Mesenchymal stem cell (in vitro differentiated cells and primary cell): Measurements from ENCODE around the gene RXRB.

Experiments used
- DNase-seq: peaks from one replicate; pipeline ENCODE4 v3.0.0-alpha.2; 2013
- H2AFZ ChIP-seq: one replicate; pipeline ENCODE4 v1.6.1; 2013; ENCODE audit warnings: low read depth, mild to moderate bottlenecking, control low read depth, inconsistent platforms, low read length, moderate library complexity
- H2AK5ac ChIP-seq: 2 replicates; pipeline ENCODE4 v1.6.1; 2013; ENCODE audit warnings: low read length, moderate library complexity, mild to moderate bottlenecking, inconsistent platforms; ENCODE audit not compliant: severe bottlenecking
- H2BK120ac ChIP-seq: one replicate; pipeline ENCODE4 v1.6.1; 2013; ENCODE audit warnings: low read depth, mild to moderate bottlenecking, inconsistent platforms, low read length, moderate library complexity
- H2BK12ac ChIP-seq, 2 experiments: one replicate each; pipeline ENCODE4 v1.6.1; 2013; ENCODE audit warnings: inconsistent platforms in 2 of 2, low read length in 2 of 2, mild to moderate bottlenecking in 2 of 2, moderate library complexity in 2 of 2, control low read depth in 1 of 2
- H2BK15ac ChIP-seq: one replicate; pipeline ENCODE4 v1.6.1; 2013; ENCODE audit warnings: mild to moderate bottlenecking, low read depth, inconsistent platforms; ENCODE audit not compliant: poor library complexity, severe bottlenecking
- H2BK5ac ChIP-seq: 2 replicates; pipeline ENCODE4 v1.6.1; 2013; ENCODE audit warnings: low read depth, mild to moderate bottlenecking, low read length, control low read depth, inconsistent platforms; ENCODE audit not compliant: poor library complexity, severe bottlenecking
- H3K14ac ChIP-seq, 2 experiments: one replicate each; pipeline ENCODE4 v1.6.1; 2013; ENCODE audit warnings: inconsistent platforms in 2 of 2, low read length in 2 of 2, control low read depth in 1 of 2, mild to moderate bottlenecking in 1 of 2, moderate library complexity in 1 of 2
- H3K18ac ChIP-seq, 2 experiments: one replicate each; pipeline ENCODE4 v1.6.1; 2013; ENCODE audit warnings: inconsistent platforms in 2 of 2, low read length in 2 of 2, control low read depth in 1 of 2, low read depth in 1 of 2, mild to moderate bottlenecking in 1 of 2
- H3K23ac ChIP-seq, 2 experiments: one replicate each; pipeline ENCODE4 v1.6.1; 2013; ENCODE audit warnings: inconsistent platforms in 2 of 2, low read length in 2 of 2, mild to moderate bottlenecking in 2 of 2, moderate library complexity in 2 of 2, control low read depth in 1 of 2
- H3K27ac ChIP-seq: 2 replicates; pipeline ENCODE4 v1.5.1; 2013; ENCODE audit warnings: mild to moderate bottlenecking, moderate library complexity, low read length, control low read depth, inconsistent platforms; ENCODE audit not compliant: poor library complexity, severe bottlenecking
- H3K27me3 ChIP-seq, 2 experiments: 2 replicates each; pipeline versions ENCODE4 v1.6.1 to v1.7.0; 2013; ENCODE audit warnings: low read length in 2 of 2, mild to moderate bottlenecking in 2 of 2, moderate library complexity in 2 of 2, control low read depth in 1 of 2, inconsistent platforms in 1 of 2; ENCODE audit not compliant: control insufficient read depth in 1 of 2, insufficient read depth in 1 of 2
- H3K36me3 ChIP-seq, 2 experiments: 2 replicates each; pipeline versions ENCODE4 v1.6.1 to v1.7.0; 2013; ENCODE audit warnings: low read length in 2 of 2, control low read depth in 1 of 2, inconsistent platforms in 1 of 2, low read depth in 1 of 2, mild to moderate bottlenecking in 1 of 2; ENCODE audit not compliant: insufficient read depth in 2 of 2, control insufficient read depth in 1 of 2
- H3K4ac ChIP-seq, 2 experiments: one replicate each; pipeline ENCODE4 v1.6.1; 2013; ENCODE audit warnings: inconsistent platforms in 2 of 2, low read length in 2 of 2, mild to moderate bottlenecking in 2 of 2, moderate library complexity in 2 of 2, control low read depth in 1 of 2, low read depth in 1 of 2
- H3K4me1 ChIP-seq: 2 replicates; pipeline ENCODE4 v1.6.1; 2013; ENCODE audit warnings: low read depth, low read length, control low read depth; ENCODE audit not compliant: control insufficient read depth, insufficient read depth
- H3K4me2 ChIP-seq: 2 replicates; pipeline ENCODE4 v1.6.1; 2013; ENCODE audit warnings: low read length, mild to moderate bottlenecking, inconsistent platforms; ENCODE audit not compliant: poor library complexity, severe bottlenecking
- H3K4me3 ChIP-seq, 2 experiments: 2 replicates each; pipeline versions ENCODE4 v1.5.1 to v1.7.0; 2013; ENCODE audit warnings: low read length in 2 of 2, mild to moderate bottlenecking in 2 of 2, control low read depth in 1 of 2, low read depth in 1 of 2; ENCODE audit not compliant: insufficient read depth in 1 of 2
- H3K79me1 ChIP-seq: replicated peaks from 2 replicates; pipeline ENCODE4 v1.6.1; 2013; ENCODE audit warnings: mild to moderate bottlenecking, control low read depth, low read length, inconsistent platforms; ENCODE audit not compliant: poor library complexity, severe bottlenecking
- H3K9ac ChIP-seq: 2 replicates; pipeline ENCODE4 v1.7.0; 2013; ENCODE audit warnings: mild to moderate bottlenecking, low read length, moderate library complexity
- H3K9me3 ChIP-seq: 2 replicates; pipeline ENCODE4 v1.7.0; 2013; ENCODE audit warnings: mild to moderate bottlenecking, low read length; ENCODE audit not compliant: control insufficient read depth
- H4K8ac ChIP-seq: one replicate; pipeline ENCODE4 v1.6.1; 2013; ENCODE audit warnings: inconsistent platforms, mild to moderate bottlenecking, low read length, moderate library complexity
- H4K91ac ChIP-seq: one replicate; pipeline ENCODE4 v1.6.1; 2013; ENCODE audit warnings: mild to moderate bottlenecking, low read length, inconsistent platforms
- WGBS: methylation state at CpG from one replicate; pipeline ENCODE4 v1.1.7; 2013; ENCODE audit warnings: mixed read lengths; 5-methylcytosine and 5-hydroxymethylcytosine counted together

Gene RXRB

GRCh38 chr6:33178755-33179475 lies 21.6 kb downstream of the RXRB start:
- no peaks in the 10 kb centered on the region for H3K9me3 ChIP-seq
- no peak overlapping the region for H3K9ac ChIP-seq
- 48% methylated on average over 5 of the region's 10 CpGs for WGBS

GRCh38 chr6:33177552-33178446 lies 22.7 kb downstream of the RXRB start:
- Histone ChIP-seq H3K27ac (no peak overlapping the region), H3K4me3 (no peak overlapping the region), H3K4ac (no peak overlapping the region), H2AK5ac (no peak overlapping the region), H3K4me1 (peaks cover 2% of the 10 kb centered on the region), H3K14ac (no peak overlapping the region), H3K9me3 (no peaks in the 10 kb centered on the region), H3K4me2 (no peak overlapping the region), H2BK5ac (no peak overlapping the region), H2BK120ac (no peak overlapping the region), H3K27me3 (peaks cover 28 to 33% of the 10 kb centered on the region in 2 experiments), H2BK15ac (no peak overlapping the region), H4K8ac (no peak overlapping the region), H2BK12ac (no peak overlapping the region), H4K91ac (no peak overlapping the region), H3K79me1 (no peaks in the 10 kb centered on the region), H3K9ac (no peak overlapping the region), H3K18ac (no peak overlapping the region), H3K23ac (no peak overlapping the region), H2AFZ (no peak overlapping the region), H3K36me3 (no peaks in the 10 kb centered on the region)
- 83% methylated on average over 16 of the region's 19 CpGs for WGBS
- DNase-seq = no peak

More at GRCh38 chr6:33178755-33179475, 21.6 kb downstream of the RXRB start:
- Histone ChIP-seq H3K27me3 (peaks cover 21 to 22% of the 10 kb centered on the region in 2 experiments), H3K36me3 (no peaks in the 10 kb centered on the region), H3K4me1 (peaks cover 2% of the 10 kb centered on the region), H4K8ac (no peak overlapping the region), H3K18ac (no peak overlapping the region), H3K79me1 (no peaks in the 10 kb centered on the region), H3K4me3 (no peak overlapping the region), H3K23ac (no peak overlapping the region), H3K4ac (no peak overlapping the region), H2AFZ (no peak overlapping the region), H3K14ac (no peak overlapping the region), H2BK15ac (no peak overlapping the region), H4K91ac (no peak overlapping the region), H2BK5ac (no peak overlapping the region), H2AK5ac (no peak overlapping the region), H2BK120ac (no peak overlapping the region), H3K27ac (no peak overlapping the region), H2BK12ac (no peak overlapping the region), H3K4me2 (no peak overlapping the region)
- DNase-seq = no peak

- H3K18ac ChIP-seq = no peak overlapping the region
- no peak overlapping the region for H3K4ac ChIP-seq
- no peak overlapping the region for H2AK5ac ChIP-seq
- no peak overlapping the region for H3K4me2 ChIP-seq
- DNase-seq = no peak
- no peak overlapping the region for H4K91ac ChIP-seq
- no peak overlapping the region for H2BK120ac ChIP-seq
- H3K14ac ChIP-seq = no peak overlapping the region
- H3K9ac ChIP-seq = no peak overlapping the region
- H3K36me3 ChIP-seq = no peaks in the 10 kb centered on the region
- no peak overlapping the region for H4K8ac ChIP-seq
- H3K79me1 ChIP-seq = no peaks in the 10 kb centered on the region
- H2BK5ac ChIP-seq = no peak overlapping the region
- H3K4me1 ChIP-seq = peaks cover 2% of the 10 kb centered on the region
- no peak overlapping the region for H2BK12ac ChIP-seq
- no peak overlapping the region for H3K4me3 ChIP-seq
- H3K27me3 ChIP-seq = peaks cover 28 to 34% of the 10 kb centered on the region in 2 experiments
- 83% methylated on average over 7 of the region's 7 CpGs for WGBS
- H3K27ac ChIP-seq = no peak overlapping the region
- no peaks in the 10 kb centered on the region for H3K9me3 ChIP-seq
- H2AFZ ChIP-seq = no peak overlapping the region
- H2BK15ac ChIP-seq = no peak overlapping the region
- no peak overlapping the region for H3K23ac ChIP-seq
These were observed 23.6 kb downstream of the RXRB start for GRCh38 chr6:33176906-33177305.

GRCh38 chr6:33175436-33176069 lies 24.9 kb downstream of the RXRB start:
- H3K4me2 ChIP-seq = no peak overlapping the region
- no peak overlapping the region for H4K91ac ChIP-seq
- no peak for DNase-seq
- no peaks in the 10 kb centered on the region for H3K9me3 ChIP-seq
- H2AFZ ChIP-seq = no peak overlapping the region
- H3K23ac ChIP-seq = no peak overlapping the region
- peaks cover 28 to 34% of the 10 kb centered on the region in 2 experiments for H3K27me3 ChIP-seq
- H3K9ac ChIP-seq = no peak overlapping the region
- no peaks in the 10 kb centered on the region for H3K36me3 ChIP-seq
- no peak overlapping the region for H3K4me3 ChIP-seq
- no peak overlapping the region for H3K27ac ChIP-seq
- H2BK15ac ChIP-seq = no peak overlapping the region
- no peak overlapping the region for H3K4ac ChIP-seq
- H3K18ac ChIP-seq = no peak overlapping the region
- no peak overlapping the region for H4K8ac ChIP-seq
- H3K14ac ChIP-seq = no peak overlapping the region
- no peak overlapping the region for H2AK5ac ChIP-seq
- 79% methylated on average over 8 of the region's 10 CpGs for WGBS
- no peak overlapping the region for H2BK5ac ChIP-seq
- peaks cover 2% of the 10 kb centered on the region for H3K4me1 ChIP-seq
- no peaks in the 10 kb centered on the region for H3K79me1 ChIP-seq
- no peak overlapping the region for H2BK120ac ChIP-seq
- H2BK12ac ChIP-seq = no peak overlapping the region
